Raji (cell line): ENCODE results near the gene DDC.

Experiments used
- POLR2A ChIP-seq: IDR thresholded peaks from 2 replicates; pipeline ENCODE4 v1.6.1; 2011; ENCODE audit warnings: low read depth, low read length, control low read depth; ENCODE audit not compliant: insufficient read depth

DDC gene

GRCh38 chr7:50564640-50565558, at the start of gene DDC:
TSS of gene DDC (minus strand) at chr7:50565405. CDS start at chr7:50544085, 21,320 bp downstream.
- no peak for TF ChIP-seq POLR2A

- no peak for TF ChIP-seq POLR2A
These were observed 48.3 kb upstream of the DDC start for GRCh38 chr7:50613473-50613872.

GRCh38 chr7:50612704-50613103, 47.5 kb upstream of the DDC start:
- TF ChIP-seq POLR2A: no peak

GRCh38 chr7:50610521-50611277, 45.5 kb upstream of the DDC start:
- TF ChIP-seq POLR2A: no peak

- TF ChIP-seq POLR2A: no peak
These were observed 43.1 kb upstream of the DDC start for GRCh38 chr7:50608196-50608906.

GRCh38 chr7:50607524-50608125, 42.4 kb upstream of the DDC start:
- no peak for TF ChIP-seq POLR2A

- TF ChIP-seq POLR2A: no peak
These were observed 39.9 kb upstream of the DDC start for GRCh38 chr7:50605059-50605458.

- TF ChIP-seq POLR2A: no peak
These were observed 38.1 kb upstream of the DDC start for GRCh38 chr7:50603287-50603686.

GRCh38 chr7:50599385-50599784, 34.2 kb upstream of the DDC start:
- TF ChIP-seq POLR2A: no peak

- no peak for TF ChIP-seq POLR2A
These were observed 33.5 kb upstream of the DDC start for GRCh38 chr7:50598460-50599343.

- no peak for TF ChIP-seq POLR2A
These were observed 31.3 kb upstream of the DDC start for GRCh38 chr7:50596484-50596883.

- no peak for TF ChIP-seq POLR2A
These were observed 30.4 kb upstream of the DDC start for GRCh38 chr7:50595491-50596102.

GRCh38 chr7:50594734-50595485, 29.7 kb upstream of the DDC start:
- TF ChIP-seq POLR2A: no peak
